ENCODE measurements around the gene EXOSC1. TPM values are rescaled to one million over a fixed set of nuclear protein-coding genes. Genes with fewer than 3 reads are reported as not detected.

Gene EXOSC1
- total RNA-seq, 1 donor from 2014 or later, result 36.0 TPM

DNA sequence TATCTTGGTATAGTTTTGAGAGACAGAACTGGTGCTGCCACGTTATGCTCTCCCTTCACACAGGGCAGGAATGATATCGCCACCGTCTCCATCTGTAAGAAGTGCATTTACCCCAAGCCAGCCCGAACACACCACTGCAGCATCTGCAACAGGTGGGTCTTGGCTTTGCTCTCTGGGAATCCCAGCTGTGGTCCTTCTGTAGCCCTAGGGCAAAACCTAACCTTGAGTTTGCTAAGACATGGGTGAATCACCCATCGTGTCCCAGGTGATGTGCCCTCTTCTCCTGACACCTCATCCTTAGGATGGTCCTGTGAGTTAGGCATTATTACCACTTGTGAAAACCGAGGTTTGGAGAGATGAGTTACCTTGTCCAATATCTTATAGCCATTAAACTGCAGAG lies 6.5 kb upstream of the EXOSC1 start:
- peak overlapping the region; percentile 29 for H3K4me3 Mint-ChIP-seq (ENCODE audit: unreplicated experiment)
- peaks cover 13% of the 10 kb centered on the region for H3K4me1 Mint-ChIP-seq (ENCODE audit: unreplicated experiment)
- H3K27ac Mint-ChIP-seq (ENCODE audit: unreplicated experiment), result peak overlapping the region; percentile 30
- no peaks in the 10 kb centered on the region for H3K9me3 Mint-ChIP-seq (ENCODE audit: unreplicated experiment)
- peaks cover 44% of the 10 kb centered on the region for H3K36me3 Mint-ChIP-seq (ENCODE audit: low read depth, unreplicated experiment)
- H3K27me3 Mint-ChIP-seq (ENCODE audit: unreplicated experiment), result peaks cover 13% of the 10 kb centered on the region
- DNase-seq (ENCODE audit: low spot score), result no peak
- TF ChIP-seq, protein P1, sequence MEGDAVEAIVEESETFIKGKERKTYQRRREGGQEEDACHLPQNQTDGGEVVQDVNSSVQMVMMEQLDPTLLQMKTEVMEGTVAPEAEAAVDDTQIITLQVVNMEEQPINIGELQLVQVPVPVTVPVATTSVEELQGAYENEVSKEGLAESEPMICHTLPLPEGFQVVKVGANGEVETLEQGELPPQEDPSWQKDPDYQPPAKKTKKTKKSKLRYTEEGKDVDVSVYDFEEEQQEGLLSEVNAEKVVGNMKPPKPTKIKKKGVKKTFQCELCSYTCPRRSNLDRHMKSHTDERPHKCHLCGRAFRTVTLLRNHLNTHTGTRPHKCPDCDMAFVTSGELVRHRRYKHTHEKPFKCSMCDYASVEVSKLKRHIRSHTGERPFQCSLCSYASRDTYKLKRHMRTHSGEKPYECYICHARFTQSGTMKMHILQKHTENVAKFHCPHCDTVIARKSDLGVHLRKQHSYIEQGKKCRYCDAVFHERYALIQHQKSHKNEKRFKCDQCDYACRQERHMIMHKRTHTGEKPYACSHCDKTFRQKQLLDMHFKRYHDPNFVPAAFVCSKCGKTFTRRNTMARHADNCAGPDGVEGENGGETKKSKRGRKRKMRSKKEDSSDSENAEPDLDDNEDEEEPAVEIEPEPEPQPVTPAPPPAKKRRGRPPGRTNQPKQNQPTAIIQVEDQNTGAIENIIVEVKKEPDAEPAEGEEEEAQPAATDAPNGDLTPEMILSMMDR (IDR thresholded peaks at IDR 0.05; ENCODE audit: unreplicated experiment), result no peak

DNA sequence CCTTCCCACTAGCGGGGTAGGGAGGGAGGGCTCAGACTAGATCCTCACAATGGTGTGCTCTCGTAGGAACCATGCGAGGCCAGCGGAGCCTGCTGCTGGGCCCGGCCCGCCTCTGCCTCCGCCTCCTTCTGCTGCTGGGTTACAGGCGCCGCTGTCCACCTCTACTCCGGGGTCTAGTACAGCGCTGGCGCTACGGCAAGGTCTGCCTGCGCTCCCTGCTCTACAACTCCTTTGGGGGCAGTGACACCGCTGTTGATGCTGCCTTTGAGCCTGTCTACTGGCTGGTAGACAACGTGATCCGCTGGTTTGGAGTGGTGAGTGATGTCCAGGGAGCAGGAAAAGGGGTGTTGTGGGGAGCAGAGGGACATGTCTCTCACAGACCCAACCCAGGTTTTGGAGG lies 5.8 kb upstream of the EXOSC1 start:
- Mint-ChIP-seq H3K4me3 (ENCODE audit: unreplicated experiment) (no peak overlapping the region), H3K27me3 (ENCODE audit: unreplicated experiment) (peaks cover 13% of the 10 kb centered on the region), H3K4me1 (ENCODE audit: unreplicated experiment) (peaks cover 19% of the 10 kb centered on the region), H3K36me3 (ENCODE audit: low read depth, unreplicated experiment) (peaks cover 41% of the 10 kb centered on the region), H3K9me3 (ENCODE audit: unreplicated experiment) (no peaks in the 10 kb centered on the region), H3K27ac (ENCODE audit: unreplicated experiment) (no peak overlapping the region)
- TF ChIP-seq, protein P1 (IDR thresholded peaks at IDR 0.05; ENCODE audit: unreplicated experiment), result no peak
- DNase-seq (ENCODE audit: low spot score), result no peak

DNA sequence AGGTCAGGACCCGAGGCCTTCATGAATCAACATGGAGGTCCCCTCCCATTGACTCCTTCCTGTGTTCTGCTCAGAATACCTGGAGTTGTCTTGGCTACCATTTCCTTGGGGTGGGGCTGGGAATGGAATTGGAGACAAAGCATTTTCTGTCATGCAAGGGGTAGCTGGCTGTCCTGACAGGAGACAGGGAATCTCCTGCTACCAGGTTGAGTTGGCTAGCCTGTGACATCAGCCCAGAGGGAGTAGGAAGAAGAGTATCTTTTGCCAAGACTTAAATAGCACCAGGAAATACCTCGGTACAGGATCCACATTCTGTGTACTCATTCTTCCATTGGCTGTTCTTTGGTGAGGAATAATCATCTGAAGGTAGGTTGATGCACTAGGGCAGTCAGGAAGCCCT lies 5.0 kb upstream of the EXOSC1 start:
- peaks cover 22% of the 10 kb centered on the region for H3K4me1 Mint-ChIP-seq (ENCODE audit: unreplicated experiment)
- DNase-seq (ENCODE audit: low spot score), result no peak
- no peaks in the 10 kb centered on the region for H3K9me3 Mint-ChIP-seq (ENCODE audit: unreplicated experiment)
- peaks cover 38% of the 10 kb centered on the region for H3K36me3 Mint-ChIP-seq (ENCODE audit: low read depth, unreplicated experiment)
- H3K27ac Mint-ChIP-seq (ENCODE audit: unreplicated experiment), result peak overlapping the region; percentile 16
- no peak overlapping the region for H3K4me3 Mint-ChIP-seq (ENCODE audit: unreplicated experiment)
- peaks cover 13% of the 10 kb centered on the region for H3K27me3 Mint-ChIP-seq (ENCODE audit: unreplicated experiment)
- TF ChIP-seq, protein P1 (IDR thresholded peaks at IDR 0.05; ENCODE audit: unreplicated experiment), result no peak

DNA sequence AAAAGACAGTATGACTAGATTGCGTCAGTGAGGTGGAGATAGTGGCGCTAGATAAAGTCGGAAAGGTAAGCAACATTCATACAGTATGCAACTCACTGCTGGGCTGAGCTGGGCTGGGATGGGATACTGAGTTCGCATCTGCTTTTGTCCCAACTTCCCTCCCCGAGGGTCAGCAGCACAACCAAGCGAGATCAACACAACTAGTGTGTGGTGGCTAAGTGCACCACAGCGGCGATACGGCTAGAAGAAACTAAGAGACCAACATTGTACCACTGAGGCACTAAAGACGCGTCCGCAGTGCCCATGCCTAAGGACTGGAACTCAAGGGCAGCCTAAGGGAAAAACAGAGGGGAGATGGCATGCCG lies 467 bp downstream of the EXOSC1 start:
- TF ChIP-seq, protein P1 (IDR thresholded peaks at IDR 0.05; ENCODE audit: unreplicated experiment), result no peak
- Mint-ChIP-seq H3K9me3 (ENCODE audit: unreplicated experiment) (no peaks in the 10 kb centered on the region), H3K4me1 (ENCODE audit: unreplicated experiment) (peaks cover 25% of the 10 kb centered on the region), H3K27me3 (ENCODE audit: unreplicated experiment) (peaks cover 4% of the 10 kb centered on the region), H3K36me3 (ENCODE audit: low read depth, unreplicated experiment) (peaks cover 6% of the 10 kb centered on the region), H3K4me3 (ENCODE audit: unreplicated experiment) (peak overlapping the region; percentile 98), H3K27ac (ENCODE audit: unreplicated experiment) (peak overlapping the region; percentile 57)
- DNase-seq (ENCODE audit: low spot score), result no peak

DNA sequence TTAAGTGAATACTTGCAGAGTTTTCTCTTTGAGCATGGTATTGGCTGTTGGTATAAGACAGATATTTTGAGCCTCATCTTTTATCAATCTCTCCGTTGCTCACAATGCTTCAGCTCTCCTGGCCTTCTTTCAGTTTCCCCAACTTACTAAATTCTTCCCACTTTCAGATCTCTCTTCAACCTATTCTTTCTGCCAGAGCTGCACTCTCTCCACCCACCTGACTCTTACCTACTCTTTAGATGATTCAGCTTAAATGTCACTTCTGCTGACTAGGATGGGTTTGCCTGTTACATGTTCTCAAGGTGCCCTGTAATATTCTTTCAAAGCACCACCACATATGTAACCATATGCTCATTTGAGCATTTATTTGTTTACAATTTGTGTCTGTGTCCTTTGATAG lies 1.6 kb downstream of the EXOSC1 start:
- Mint-ChIP-seq H3K9me3 (ENCODE audit: unreplicated experiment) (no peaks in the 10 kb centered on the region), H3K36me3 (ENCODE audit: low read depth, unreplicated experiment) (peaks cover 6% of the 10 kb centered on the region), H3K4me1 (ENCODE audit: unreplicated experiment) (peaks cover 23% of the 10 kb centered on the region), H3K4me3 (ENCODE audit: unreplicated experiment) (peak overlapping the region; percentile 0), H3K27me3 (ENCODE audit: unreplicated experiment) (peaks cover 2% of the 10 kb centered on the region), H3K27ac (ENCODE audit: unreplicated experiment) (no peak overlapping the region)
- DNase-seq (ENCODE audit: low spot score), result no peak
- TF ChIP-seq, protein P1 (IDR thresholded peaks at IDR 0.05; ENCODE audit: unreplicated experiment), result no peak

Measured in endothelial cell (in vitro differentiated cells).